H1 (cell line): ENCODE results near the gene RAB31. TPM values are rescaled to one million over a fixed set of nuclear protein-coding genes. Genes with fewer than 3 reads are reported as not detected.

Experiments
- CTCF ChIA-PET: fragments of 300-600 bp; sonication (Branson Sonifier 250); formaldehyde crosslinking; loops from one replicate; lab custom pipeline; 2021; ENCODE audit not compliant: partially characterized antibody; lab: Charles Lee
- POLR2A ChIA-PET: fragments of 300-600 bp; sonication (Branson Sonifier 250); formaldehyde crosslinking; loops from one replicate; lab custom pipeline; 2021; ENCODE audit warnings: inconsistent platforms; ENCODE audit not compliant: partially characterized antibody; lab: Charles Lee
- DNase-seq, 2 experiments: peaks; one replicate each; pipeline versions ENCODE4 v3.0.0 to v3.0.0-alpha.2; 2010 to 2022; ENCODE audit warnings: low spot score in 2 of 2, low read depth in 1 of 2, mixed read lengths in 1 of 2
- FAIRE-seq: peaks from 2 replicates; lab custom pipeline; 2011; peaks lifted over from hg19 to GRCh38; lab: Jason Lieb, UNC
- H2AFZ ChIP-seq: 2 replicates; pipeline ENCODE4 v1.8.1; 2012; ENCODE audit warnings: low read length, inconsistent platforms
- H2AK5ac ChIP-seq: 2 replicates; pipeline ENCODE4 v1.6.1; 2013; ENCODE audit warnings: low read depth, low read length
- H2BK120ac ChIP-seq: replicated peaks from 2 replicates; pipeline ENCODE3; 2013; ENCODE audit warnings: low read depth, low read length, inconsistent platforms
- H2BK12ac ChIP-seq: 2 replicates; pipeline ENCODE4 v1.6.1; 2013; ENCODE audit warnings: low read depth, low read length
- H2BK15ac ChIP-seq: 2 replicates; pipeline ENCODE4 v1.6.1; 2013; ENCODE audit warnings: low read length
- H2BK20ac ChIP-seq: 2 replicates; pipeline ENCODE4 v1.6.1; 2013; ENCODE audit warnings: low read length
- H2BK5ac ChIP-seq: 2 replicates; pipeline ENCODE4 v1.6.1; 2013; ENCODE audit warnings: low read depth, low read length
- H3K14ac ChIP-seq: 2 replicates; pipeline ENCODE4 v1.6.1; 2013; ENCODE audit warnings: inconsistent platforms; ENCODE audit not compliant: insufficient read length
- H3K18ac ChIP-seq: 2 replicates; pipeline ENCODE4 v1.6.1; 2013; ENCODE audit warnings: low read length; ENCODE audit errors: extremely low read depth
- H3K23ac ChIP-seq: 2 replicates; pipeline ENCODE4 v1.6.1; 2013; ENCODE audit warnings: inconsistent platforms; ENCODE audit not compliant: insufficient read length
- H3K23me2 ChIP-seq: 2 replicates; pipeline ENCODE4 v1.6.1; 2013; ENCODE audit warnings: low read depth, low read length
- H3K27ac ChIP-seq: 2 replicates; pipeline ENCODE4 v1.6.1; 2011; ENCODE audit warnings: low read depth, low read length, inconsistent platforms
- H3K27me3 ChIP-seq, 4 experiments: replicated peaks in 1 of 4; 1 replicate in 1 of 4; 2 replicates in 3 of 4; pipeline versions ENCODE4 v1.6.1 to v1.8.1; 2011 to 2013; ENCODE audit warnings: low read length in 3 of 4, mild to moderate bottlenecking in 3 of 4, inconsistent platforms in 2 of 4, mixed read lengths in 2 of 4, moderate library complexity in 1 of 4; ENCODE audit not compliant: control insufficient read depth in 3 of 4, insufficient read depth in 3 of 4; ENCODE audit errors: extremely low read depth in 1 of 4
- H3K36me3 ChIP-seq, 4 experiments: 2 replicates each; pipeline versions ENCODE4 v1.6.1 to v1.8.1; 2011 to 2013; ENCODE audit warnings: mild to moderate bottlenecking in 4 of 4, low read length in 3 of 4, moderate library complexity in 2 of 4, control low read depth in 1 of 4, inconsistent platforms in 1 of 4; ENCODE audit not compliant: insufficient read depth in 4 of 4, control insufficient read depth in 2 of 4
- H3K4ac ChIP-seq: replicated peaks from 2 replicates; pipeline ENCODE3; 2013; ENCODE audit warnings: low read length, low read depth, mixed read lengths, inconsistent platforms; ENCODE audit not compliant: insufficient read length
- H3K4me1 ChIP-seq, 4 experiments: replicated peaks in 1 of 4; 1 replicate in 1 of 4; 2 replicates in 3 of 4; pipeline versions ENCODE4 v1.6.1 to v1.8.1; 2011 to 2013; ENCODE audit warnings: low read length in 3 of 4, inconsistent platforms in 2 of 4, mixed read lengths in 1 of 4; ENCODE audit not compliant: insufficient read depth in 4 of 4, control insufficient read depth in 3 of 4
- H3K4me2 ChIP-seq, 2 experiments: 2 replicates each; pipeline versions ENCODE4 v1.6.1 to v1.8.1; 2011 to 2013; ENCODE audit warnings: low read depth in 2 of 2, low read length in 2 of 2, control low read depth in 1 of 2, inconsistent platforms in 1 of 2, mild to moderate bottlenecking in 1 of 2; ENCODE audit not compliant: insufficient read depth in 1 of 2
- H3K4me3 ChIP-seq, 4 experiments: fragments of 200-600, 300-600 bp in 1 of 4; sonication (generic), shearing (Covaris generic), sonication (Bioruptor Twin) in 1 of 4; 2 replicates each; pipeline versions ENCODE4 v1.5.1 to v1.8.1; 2011 to 2016; ENCODE audit warnings: low read length in 4 of 4, low read depth in 3 of 4, control low read depth in 2 of 4, inconsistent platforms in 2 of 4, mild to moderate bottlenecking in 2 of 4, mixed read lengths in 1 of 4, moderate library complexity in 1 of 4; ENCODE audit not compliant: insufficient read depth in 2 of 4; ENCODE audit errors: extremely low read depth in 1 of 4
- H3K56ac ChIP-seq: replicated peaks from 2 replicates; pipeline ENCODE3; 2013; ENCODE audit warnings: low read depth, mild to moderate bottlenecking, mixed read lengths, low read length, inconsistent platforms; ENCODE audit not compliant: insufficient read length
- H3K79me1 ChIP-seq: 2 replicates; pipeline ENCODE4 v1.6.1; 2013; ENCODE audit warnings: low read depth, low read length, control low read depth
- H3K79me2 ChIP-seq, 2 experiments: 2 replicates each; pipeline versions ENCODE4 v1.6.1 to v1.8.1; 2012 to 2013; ENCODE audit warnings: low read length in 2 of 2, mild to moderate bottlenecking in 2 of 2, inconsistent platforms in 1 of 2; ENCODE audit not compliant: insufficient read depth in 2 of 2, control insufficient read depth in 1 of 2
- H3K9ac ChIP-seq, 4 experiments: replicated peaks in 1 of 4; 1 replicate in 1 of 4; 2 replicates in 3 of 4; pipeline versions ENCODE4 v1.6.1 to v1.8.1; 2011 to 2013; ENCODE audit warnings: low read depth in 3 of 4, low read length in 3 of 4, control low read depth in 2 of 4, mild to moderate bottlenecking in 2 of 4, moderate library complexity in 2 of 4, inconsistent platforms in 1 of 4; ENCODE audit errors: extremely low read depth in 1 of 4
- H3K9me3 ChIP-seq, 2 experiments: 2 replicates each; pipeline versions ENCODE4 v1.6.1 to v1.8.1; 2012 to 2013; ENCODE audit warnings: mild to moderate bottlenecking in 2 of 2, moderate library complexity in 2 of 2, control low read depth in 1 of 2, inconsistent platforms in 1 of 2, low read depth in 1 of 2, low read length in 1 of 2, mixed read lengths in 1 of 2; ENCODE audit not compliant: insufficient read depth in 2 of 2
- H4K20me1 ChIP-seq, 2 experiments: replicated peaks in 1 of 2; 2 replicates each; pipeline versions ENCODE3 to v1.8.1; 2011 to 2013; ENCODE audit warnings: inconsistent platforms in 2 of 2, low read length in 2 of 2, mild to moderate bottlenecking in 1 of 2; ENCODE audit not compliant: insufficient read depth in 2 of 2, control insufficient read depth in 1 of 2
- H4K5ac ChIP-seq: 2 replicates; pipeline ENCODE4 v1.6.1; 2013; ENCODE audit warnings: low read length, low read depth, mixed read lengths, inconsistent platforms; ENCODE audit not compliant: insufficient read length
- H4K8ac ChIP-seq: 2 replicates; pipeline ENCODE4 v1.8.0; 2013; ENCODE audit warnings: mild to moderate bottlenecking, moderate library complexity, low read length, inconsistent platforms; ENCODE audit not compliant: insufficient read depth; ENCODE audit errors: extremely low read depth
- H4K91ac ChIP-seq: replicated peaks from 2 replicates; pipeline ENCODE3; 2013; ENCODE audit warnings: low read length, mixed read lengths, inconsistent platforms; ENCODE audit not compliant: insufficient read length
- E2F6 ChIP-seq: IDR thresholded peaks from 2 replicates; pipeline ENCODE4 v1.6.1; 2012; ENCODE audit warnings: inconsistent platforms
- SIX5 ChIP-seq: IDR thresholded peaks from 2 replicates; pipeline ENCODE4 v1.6.1; 2011; ENCODE audit warnings: mild to moderate bottlenecking, low read depth, low read length
- TAF7 ChIP-seq: optimal IDR thresholded peaks from 2 replicates; pipeline ENCODE3; 2011; ENCODE audit warnings: low read depth, mild to moderate bottlenecking, inconsistent platforms, low read length, moderate library complexity, borderline replicate concordance
- WGBS, 2 experiments: shearing (Covaris generic) in 1 of 2; methylation state at CpG; one replicate each; pipeline versions ENCODE4 v1.1.6 to v1.1.7; 2013 to 2015; ENCODE audit warnings: low lambda C conversion rate in 2 of 2, mixed read lengths in 2 of 2, inconsistent platforms in 1 of 2, low coverage in 1 of 2, missing lambda C conversion rate in 1 of 2; ENCODE audit not compliant: insufficient replicate concordance in 2 of 2, insufficient coverage in 1 of 2, insufficient read length in 1 of 2; ENCODE audit errors: extremely low coverage in 1 of 2, missing lambda C conversion rate in 1 of 2; 5-methylcytosine and 5-hydroxymethylcytosine counted together
- polyA plus RNA-seq, 7 experiments: library from polyadenylated mRNA; depleted of rRNA in 3 of 7; stranded (reverse) in 5 of 7; unstranded in 2 of 7; fragments of >200 nt in 5 of 7; fragments of 200-250 nt in 2 of 7; gene quantifications; 1 replicate in 5 of 7; 2 replicates in 1 of 7; 4 replicates in 1 of 7; pipeline versions ENCODE4 v1.2.1 to v1.2.3, GENCODE V29; 2011 to 2013; ENCODE audit warnings: missing spikeins in 2 of 7, mixed read lengths in 2 of 7
- total RNA-seq: library from RNA; stranded (reverse); fragmentation: NEBNext Ultra II Directional; extraction: Animal tissue kit (Norgen Biotek cat#: 25700); gene quantifications from 2 replicates; pipeline ENCODE4 v1.2.1, GENCODE V29; 2021

The RAB31 gene
- total and polyA plus RNA-seq, 2 of the 8 experiments (the other 6 are each of a cell fraction or from before 2014, with no cell fraction given), result 15.2 to 40.9 TPM

- CTCF ChIA-PET, result interaction anchor here (2.3 kb wide), 1 partner anchor 10 kb away, joined by 4 read pairs; the partner anchor contains the start of gene TXNDC2
- H3K4me2 ChIP-seq, result no peak overlapping the region
- no peak overlapping the region for H3K56ac ChIP-seq
- no peaks in the 10 kb centered on the region for H3K23me2 ChIP-seq
- H2AK5ac ChIP-seq, result no peak overlapping the region
- H3K18ac ChIP-seq, result no peak overlapping the region
- H3K79me2 ChIP-seq, result no peaks in the 10 kb centered on the region
- H3K4ac ChIP-seq, result no peak overlapping the region
- no peaks in the 10 kb centered on the region for H3K36me3 ChIP-seq
- H3K9me3 ChIP-seq, result no peaks in the 10 kb centered on the region
- H2BK12ac ChIP-seq, result no peak overlapping the region
- WGBS, 2 experiments, result 82% methylated on average over 2 of the region's 2 CpGs; no CpG with 5 or more reads in 1 of the 2 experiments
- H2AFZ ChIP-seq, result no peak overlapping the region
- no peak overlapping the region for H3K9ac ChIP-seq
- DNase-seq (no peak), FAIRE-seq (no peak)
- H4K5ac ChIP-seq, result no peak overlapping the region
- H3K4me3 ChIP-seq, result no peak overlapping the region
- no peak overlapping the region for H2BK5ac ChIP-seq
- H3K27me3 ChIP-seq, result no peaks in the 10 kb centered on the region
- no peak overlapping the region for H2BK15ac ChIP-seq
- H4K91ac ChIP-seq, result no peak overlapping the region
- H2BK20ac ChIP-seq, result no peak overlapping the region
- no peak overlapping the region for H4K8ac ChIP-seq
- H3K23ac ChIP-seq, result no peak overlapping the region
- H2BK120ac ChIP-seq, result no peak overlapping the region
- H3K27ac ChIP-seq, result no peak overlapping the region
- POLR2A ChIA-PET, result interaction anchor here (0.6 kb wide), 1 partner anchor 39 kb away, joined by 3 read pairs; no protein-coding TSS in a partner anchor
- H4K20me1 ChIP-seq, result no peaks in the 10 kb centered on the region
- H3K14ac ChIP-seq, result no peak overlapping the region
- H3K79me1 ChIP-seq, result no peaks in the 10 kb centered on the region
- H3K4me1 ChIP-seq, result no peaks in the 10 kb centered on the region
- TF ChIP-seq SIX5 (no peak), TAF7 (no peak), E2F6 (no peak)
Measured at GRCh38 chr18:9876212-9876866, 168.2 kb downstream of the RAB31 start.
